Effector CD8-positive, alpha-beta T cell (primary cell): Measurements from ENCODE around the gene GRAP.
"Not testable (repeated sequence)": the region's sequence is repeated elsewhere in the genome, so short reads cannot be mapped to it uniquely, and the experiment has no call there.

ENCODE experiments used
- DNase-seq: peaks from one replicate; lab custom pipeline; 2025; lab: John Stamatoyannopoulos, UW
- total RNA-seq, 4 experiments: gene quantifications; one replicate each; lab custom pipeline; 2026; lab: John Stamatoyannopoulos, UW

The GRAP gene
- total RNA-seq = 17.5 to 72.1 (median 45.4) reads per million in 4 experiments

- DNase-seq = not testable (repeated sequence)
Measured at GRCh38 chr17:19046782-19047375, at the start of gene GRAP. Gene GRAP, minus strand, starts transcription at chr17:19046957. Its CDS starts 31 bp downstream, at chr17:19046926.

- DNase-seq = not testable (repeated sequence)
Measured at GRCh38 chr17:19093684-19094438, 47.1 kb upstream of the GRAP start.

DNA sequence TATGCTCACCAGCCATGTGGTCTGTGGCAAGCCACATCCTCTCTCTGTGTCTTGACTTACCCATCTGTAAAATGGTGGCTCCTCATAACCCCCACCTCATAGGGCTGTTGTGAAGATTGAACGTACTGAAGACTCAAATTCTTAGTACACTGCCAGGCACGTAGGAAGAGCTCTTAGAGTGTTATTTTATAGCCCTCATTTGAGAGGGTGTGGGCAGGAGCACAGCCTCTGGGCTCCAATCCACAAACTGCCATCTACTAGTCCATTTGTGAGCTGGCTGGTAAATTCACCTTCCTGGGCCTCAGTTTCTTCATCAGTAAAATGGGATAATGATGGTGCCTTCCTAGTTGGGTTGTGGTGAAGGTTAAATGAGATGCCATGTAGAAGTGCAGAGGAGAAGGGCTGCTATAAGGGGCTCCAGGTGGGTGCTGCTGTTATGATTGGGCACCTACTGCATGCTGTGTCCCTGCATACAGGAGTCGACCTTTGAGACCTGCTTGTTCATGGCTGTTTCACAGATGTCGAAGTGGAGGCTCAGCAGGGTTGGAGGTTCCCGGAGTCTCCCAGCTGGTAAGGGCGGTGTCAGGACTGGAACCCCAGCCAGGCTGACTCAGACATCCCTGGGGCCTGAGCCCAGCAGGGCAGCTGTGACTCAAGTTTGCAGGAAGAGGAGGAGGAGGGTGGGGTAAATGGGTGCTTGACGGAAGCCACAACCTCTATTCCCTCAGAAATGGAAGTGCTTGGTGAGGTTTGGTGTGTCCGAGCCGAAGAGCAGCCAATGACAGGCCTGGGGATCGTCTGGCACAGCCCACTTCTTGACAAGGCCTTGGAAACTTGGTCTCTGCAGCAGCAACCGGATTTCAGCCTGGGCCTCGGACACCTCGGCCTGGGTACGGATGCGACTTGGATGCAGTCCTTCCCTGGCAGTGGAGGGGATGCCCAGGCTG, 46.3 kb upstream of the GRAP start:
- not testable (repeated sequence) for DNase-seq

DNA sequence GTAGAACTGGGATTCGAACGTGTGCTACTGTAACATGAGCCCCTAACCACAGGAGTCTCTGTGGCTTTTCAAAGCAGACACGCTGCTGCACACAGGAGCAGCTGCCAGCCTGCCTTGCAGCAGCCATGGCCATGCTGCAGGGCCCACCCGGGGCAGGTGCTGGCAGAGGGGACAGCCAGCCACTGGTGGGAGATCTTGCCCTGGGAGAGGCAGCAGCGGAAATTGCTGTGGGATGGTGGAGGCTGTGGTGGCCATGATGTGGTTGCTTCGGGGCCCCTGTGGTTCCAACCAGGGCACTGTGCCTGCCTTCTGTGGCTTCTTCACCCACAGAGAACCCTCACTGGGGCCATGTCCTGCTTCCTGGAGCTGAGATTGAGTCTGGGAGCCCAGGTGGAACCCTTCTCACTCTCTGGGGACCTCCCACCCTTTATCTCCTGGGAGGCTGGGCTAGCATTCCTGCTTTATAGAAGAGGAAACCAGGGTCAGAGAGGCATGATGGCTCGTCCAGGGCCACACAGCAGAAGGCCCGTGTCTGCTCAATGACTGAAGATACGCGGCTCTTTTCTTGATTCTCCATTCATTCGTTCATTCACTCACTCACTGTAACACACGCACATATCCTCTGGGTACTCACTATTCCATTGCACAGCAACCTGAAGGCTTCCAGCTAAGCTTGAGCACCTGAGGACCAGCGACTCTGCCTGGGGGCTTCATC, 43.5 kb upstream of the GRAP start:
- DNase-seq = not testable (repeated sequence)

GRCh38 chr17:19088804-19089685, 42.3 kb upstream of the GRAP start:
- DNase-seq = not testable (repeated sequence)

DNA sequence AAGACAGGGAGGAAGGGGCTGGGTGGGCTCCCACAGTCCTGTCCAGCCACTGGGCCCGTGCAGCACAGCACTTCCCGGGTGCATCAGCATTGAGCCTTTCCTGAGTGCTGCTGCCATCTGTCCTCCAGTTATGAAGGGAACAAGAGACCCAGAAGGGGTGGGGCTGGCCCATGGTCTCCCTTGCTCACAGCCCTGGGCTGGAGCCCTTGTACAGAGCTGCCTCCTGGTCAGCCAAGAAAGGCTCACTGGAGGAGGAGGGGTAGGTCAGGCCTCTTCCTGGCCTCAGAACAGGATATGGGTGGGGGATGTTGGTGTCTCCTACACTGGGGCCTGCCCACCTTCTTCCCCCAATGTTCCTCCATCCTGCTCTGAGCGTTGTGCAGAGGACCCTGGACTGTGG, 30.6 kb upstream of the GRAP start:
- DNase-seq = not testable (repeated sequence)

DNA sequence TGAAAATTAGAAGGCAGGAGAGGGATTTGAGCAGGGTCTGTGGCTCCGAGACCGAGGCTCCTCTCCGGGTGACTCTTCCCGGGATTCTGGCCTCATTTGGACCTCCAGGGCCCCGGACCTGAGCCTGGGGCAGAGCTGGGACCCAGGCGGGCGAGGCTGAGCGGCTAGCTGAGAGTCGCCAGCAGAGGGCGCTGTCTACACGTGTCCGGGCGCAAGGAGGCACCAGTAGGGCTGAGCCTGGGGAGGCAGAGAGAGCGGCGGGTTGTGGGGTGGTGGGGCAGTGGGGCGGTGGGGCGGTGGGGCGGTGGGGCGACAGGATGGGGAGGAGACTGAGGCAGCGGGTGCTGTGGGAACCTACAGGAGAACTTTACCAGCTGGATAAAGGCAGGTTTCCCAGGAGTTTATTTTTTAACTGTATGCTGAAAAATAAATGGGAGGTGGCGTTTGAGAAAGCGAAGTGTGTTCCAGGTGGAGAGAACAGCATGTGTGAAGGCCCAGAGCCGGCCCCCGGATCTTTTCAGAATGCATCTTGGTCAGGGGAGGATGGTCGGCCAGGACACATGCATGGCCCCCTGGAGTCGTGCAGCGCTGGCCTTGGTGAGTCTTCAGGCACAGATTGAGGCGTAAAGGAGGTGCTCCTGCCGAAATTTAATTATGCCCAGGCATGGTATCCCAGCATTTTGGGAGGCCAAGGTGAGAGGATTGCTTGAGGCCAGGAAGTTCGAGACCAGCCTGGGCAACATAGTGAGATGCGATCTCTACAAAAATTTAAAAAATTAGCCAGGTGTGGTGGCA, 29.8 kb upstream of the GRAP start:
- not testable (repeated sequence) for DNase-seq

DNA sequence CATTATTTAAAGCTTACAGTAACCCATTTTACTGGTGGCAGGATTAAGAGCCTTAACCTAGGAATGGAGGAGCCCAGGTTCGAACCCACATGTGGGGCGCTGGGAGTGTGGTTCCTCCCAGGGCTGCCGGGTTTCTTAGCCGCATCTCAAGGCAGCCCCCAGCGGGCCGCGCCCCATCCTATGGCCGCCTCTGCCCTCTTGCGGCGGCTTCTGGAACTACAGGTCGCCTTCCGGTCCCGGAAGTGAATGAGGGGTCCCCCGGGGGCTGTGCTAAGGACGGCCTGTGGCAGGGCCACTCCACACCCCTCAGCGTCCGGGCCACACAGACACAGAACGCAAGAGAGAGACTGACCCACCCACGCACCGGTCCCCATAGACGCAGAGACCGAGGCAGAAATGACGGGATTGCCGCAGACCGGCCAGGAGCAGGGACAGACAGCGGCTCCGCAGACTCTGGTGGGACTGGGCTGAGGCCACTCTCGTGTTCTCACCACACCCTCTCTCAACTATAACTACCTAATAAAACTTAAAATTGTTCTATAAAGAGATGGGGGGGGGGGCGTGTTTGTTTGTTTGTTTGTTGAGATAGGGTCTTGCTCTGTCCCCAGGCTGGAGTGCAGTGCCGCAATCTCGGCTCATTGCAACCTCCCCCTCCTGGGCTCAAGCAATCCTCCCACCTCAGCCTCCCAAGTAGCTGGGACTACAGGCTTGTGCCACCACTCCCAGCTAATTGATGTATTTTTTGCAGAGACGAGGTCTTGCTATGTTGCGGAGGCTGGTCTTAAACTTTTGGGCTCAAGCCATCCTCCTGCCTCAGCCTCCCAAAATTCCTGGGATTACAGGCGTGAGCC, 23.8 kb upstream of the GRAP start:
- not testable (repeated sequence) for DNase-seq

- not testable (repeated sequence) for DNase-seq
Measured at GRCh38 chr17:19064378-19064777, 17.6 kb upstream of the GRAP start.

GRCh38 chr17:19063326-19063956, 16.7 kb upstream of the GRAP start:
- DNase-seq = not testable (repeated sequence)

DNA sequence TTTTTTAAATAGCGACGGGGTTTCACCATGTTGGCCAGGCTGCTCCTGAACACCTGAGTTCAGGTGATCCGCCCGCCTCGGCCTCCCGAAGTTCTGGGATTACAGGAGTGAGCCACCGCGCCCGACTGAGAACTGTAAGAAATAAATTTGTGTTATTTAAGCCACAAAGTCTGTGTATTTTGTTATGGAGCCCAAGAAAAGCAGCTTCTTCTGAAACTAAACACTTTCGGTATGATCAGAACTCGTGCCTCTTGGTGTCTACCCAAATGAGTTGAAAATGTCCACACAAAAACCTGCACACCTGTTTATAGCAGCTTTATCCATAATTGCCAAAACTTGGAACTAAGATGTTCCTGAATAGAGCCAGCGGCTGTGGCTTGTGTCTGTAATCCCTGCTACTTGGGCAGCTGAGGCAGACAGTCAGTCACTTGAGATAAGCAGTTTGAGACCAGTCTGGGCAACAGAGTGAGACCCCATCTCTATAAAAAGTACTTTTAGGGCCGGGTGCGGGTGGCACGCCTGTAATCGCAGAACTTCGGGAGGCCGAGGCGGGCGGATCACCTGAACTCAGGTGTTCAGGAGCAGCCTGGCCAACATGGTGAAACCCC, 16.1 kb upstream of the GRAP start:
- DNase-seq = not testable (repeated sequence)

DNA sequence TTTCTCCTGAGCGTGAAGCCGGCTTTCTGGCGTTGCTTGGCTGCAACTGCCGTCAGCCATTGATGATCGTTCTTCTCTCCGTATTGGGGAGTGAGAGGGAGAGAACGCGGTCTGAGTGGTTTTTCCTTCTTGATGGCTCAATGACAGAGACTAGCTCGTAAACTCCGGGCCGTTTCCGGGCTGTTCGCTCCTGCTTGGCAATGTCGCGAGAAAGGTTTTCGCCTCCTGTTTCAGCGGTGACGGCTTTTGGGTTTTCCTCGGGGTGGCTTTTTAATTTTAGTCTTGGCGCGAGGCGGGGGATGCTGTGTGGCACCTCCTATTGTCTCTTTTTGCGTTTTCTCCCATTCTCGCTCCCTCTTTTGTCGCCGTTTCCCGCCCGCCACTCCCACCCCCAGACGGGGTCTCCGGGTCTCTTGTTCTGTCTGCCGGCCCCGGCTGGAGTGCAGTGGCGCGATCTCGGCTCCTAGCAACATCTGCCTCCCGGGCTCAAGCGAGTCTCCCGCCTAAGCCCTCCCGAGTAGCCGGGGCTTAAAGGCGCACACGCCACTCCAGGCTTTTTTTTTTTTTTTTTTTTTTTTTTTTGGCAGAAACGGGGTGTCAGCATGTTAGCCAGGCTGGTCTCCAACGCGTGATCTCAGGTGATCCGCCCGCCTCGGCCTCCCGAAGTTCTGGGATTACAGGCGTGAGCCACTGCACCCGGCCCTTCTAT, 15.4 kb upstream of the GRAP start:
- DNase-seq = not testable (repeated sequence)

- not testable (repeated sequence) for DNase-seq
Measured at GRCh38 chr17:19055447-19055846, 8.7 kb upstream of the GRAP start.

GRCh38 chr17:19048826-19049225, 2.1 kb upstream of the GRAP start:
- not testable (repeated sequence) for DNase-seq

GRCh38 chr17:19047510-19047909, 753 bp upstream of the GRAP start:
- not testable (repeated sequence) for DNase-seq

- DNase-seq = not testable (repeated sequence)
Measured at GRCh38 chr17:19044643-19045042, 2.1 kb downstream of the GRAP start.

GRCh38 chr17:19043032-19043431, 3.7 kb downstream of the GRAP start:
- not testable (repeated sequence) for DNase-seq
